SKM-1 (cell line): Measurements from ENCODE around the gene ZBTB25.
A peak's percentile ranks its signal among the peaks of the same experiment; 100 is the strongest.

Source experiments
- DNase-seq: peaks from one replicate; lab custom pipeline; 2025; ENCODE audit not compliant: unreplicated experiment; lab: John Stamatoyannopoulos, UW

ZBTB25 gene, protein sequence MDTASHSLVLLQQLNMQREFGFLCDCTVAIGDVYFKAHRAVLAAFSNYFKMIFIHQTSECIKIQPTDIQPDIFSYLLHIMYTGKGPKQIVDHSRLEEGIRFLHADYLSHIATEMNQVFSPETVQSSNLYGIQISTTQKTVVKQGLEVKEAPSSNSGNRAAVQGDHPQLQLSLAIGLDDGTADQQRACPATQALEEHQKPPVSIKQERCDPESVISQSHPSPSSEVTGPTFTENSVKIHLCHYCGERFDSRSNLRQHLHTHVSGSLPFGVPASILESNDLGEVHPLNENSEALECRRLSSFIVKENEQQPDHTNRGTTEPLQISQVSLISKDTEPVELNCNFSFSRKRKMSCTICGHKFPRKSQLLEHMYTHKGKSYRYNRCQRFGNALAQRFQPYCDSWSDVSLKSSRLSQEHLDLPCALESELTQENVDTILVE

GRCh38 chr14:64503434-64504309 is at the start of gene ZBTB25:
TSS of gene ZBTB25 (minus strand) at chr14:64503838. CDS start at chr14:64490533, 13,305 bp downstream.
- DNase-seq: peak; percentile 6

DNA sequence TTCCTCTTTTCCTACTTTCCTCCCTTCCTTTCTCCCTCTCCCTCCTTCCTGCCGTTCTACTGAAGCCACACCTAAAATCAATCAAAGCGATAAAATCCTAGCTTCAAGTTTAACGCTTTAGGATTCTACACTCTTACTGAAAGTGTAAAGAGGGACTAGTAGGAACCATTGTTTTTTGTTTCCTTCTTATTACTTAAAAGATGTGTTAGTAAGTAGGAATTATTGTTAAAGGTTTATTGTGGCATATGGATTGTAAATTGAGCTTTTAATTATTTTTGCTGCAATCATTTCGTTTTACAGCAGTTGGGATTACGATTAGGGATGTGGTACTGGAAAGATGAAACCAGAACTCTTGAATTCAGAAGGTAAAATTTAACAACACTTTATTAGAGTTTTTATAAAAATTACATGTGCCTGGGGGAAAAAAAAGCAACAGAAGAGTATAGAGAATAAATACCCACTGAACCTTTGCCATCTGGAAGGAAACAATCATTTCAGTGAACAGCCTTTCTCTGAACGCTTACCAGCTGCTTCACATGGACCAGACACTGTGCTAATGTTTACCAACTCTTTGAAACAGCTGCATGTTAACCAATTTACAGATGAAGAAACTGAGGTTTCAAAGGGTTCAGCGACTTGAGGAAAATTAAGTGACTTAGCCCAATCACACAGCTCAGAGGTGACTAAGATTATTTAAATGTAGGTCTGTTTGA is 47.1 kb upstream of the ZBTB25 start:
- DNase-seq: no peak

DNA sequence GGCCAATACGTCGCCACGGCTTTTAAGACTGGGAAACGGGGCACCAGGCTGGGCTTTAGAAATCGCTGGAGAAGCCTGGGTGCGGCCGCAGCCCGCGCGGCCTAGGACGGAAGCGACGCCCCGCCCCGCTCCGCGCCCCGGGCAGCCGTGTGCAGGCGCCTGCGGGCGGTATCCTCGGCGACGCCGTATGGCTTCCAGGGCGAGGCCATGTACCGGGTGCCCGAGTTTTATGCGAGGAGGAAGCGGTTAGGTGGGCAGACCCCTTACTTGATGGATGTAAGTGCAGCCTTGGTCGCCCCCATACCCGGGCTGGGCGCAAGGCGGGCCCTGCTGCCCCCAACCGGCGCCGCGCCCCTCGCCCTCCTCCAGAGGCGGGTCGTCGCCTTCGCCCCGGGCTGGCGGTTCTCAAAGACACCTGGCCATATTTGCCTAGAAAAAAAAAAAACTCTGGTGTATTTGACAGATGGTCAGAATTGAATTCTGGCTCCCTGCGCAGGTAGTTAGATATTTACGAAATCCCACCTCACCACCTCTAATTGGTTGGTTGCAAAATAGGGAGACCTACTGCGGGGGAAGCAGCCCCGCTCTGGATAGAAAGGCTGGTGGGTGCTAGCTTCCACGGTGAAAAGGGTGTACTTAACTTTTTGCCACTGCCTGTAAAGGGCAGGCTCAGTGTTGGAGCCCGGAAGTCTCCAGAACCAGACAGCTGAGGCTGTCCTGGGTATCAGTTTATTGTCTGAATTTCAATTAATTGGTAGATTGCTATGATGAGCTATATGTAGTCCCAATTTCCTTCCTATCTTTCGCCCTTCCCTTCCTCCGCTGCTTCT is 46.4 kb upstream of the ZBTB25 start, which contains the start of gene PPP1R36:
PPP1R36 (plus strand) TSS at position 171 of the 830 bp plus-strand sequence; CDS start at position 208, 37 bp downstream.
- DNase-seq: no peak

DNA sequence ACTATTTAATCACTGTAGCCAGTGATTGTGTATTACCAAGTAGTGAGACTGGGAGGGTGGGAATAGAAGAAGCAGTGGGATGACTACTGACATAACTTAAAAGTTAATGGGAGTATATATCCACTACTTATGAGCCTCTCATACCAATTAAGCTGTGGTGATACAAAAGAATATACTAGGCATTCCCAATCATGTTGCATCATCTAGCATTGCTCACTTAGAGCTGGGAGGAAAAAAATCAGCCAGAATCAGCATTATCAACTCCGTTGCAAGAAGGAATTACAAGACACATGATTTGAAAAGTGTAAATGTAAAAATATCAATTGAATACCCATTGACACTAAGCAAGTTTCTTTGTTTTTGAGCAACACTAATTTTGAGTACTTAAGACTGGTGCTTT is 45.4 kb upstream of the ZBTB25 start:
- no peak for DNase-seq

DNA sequence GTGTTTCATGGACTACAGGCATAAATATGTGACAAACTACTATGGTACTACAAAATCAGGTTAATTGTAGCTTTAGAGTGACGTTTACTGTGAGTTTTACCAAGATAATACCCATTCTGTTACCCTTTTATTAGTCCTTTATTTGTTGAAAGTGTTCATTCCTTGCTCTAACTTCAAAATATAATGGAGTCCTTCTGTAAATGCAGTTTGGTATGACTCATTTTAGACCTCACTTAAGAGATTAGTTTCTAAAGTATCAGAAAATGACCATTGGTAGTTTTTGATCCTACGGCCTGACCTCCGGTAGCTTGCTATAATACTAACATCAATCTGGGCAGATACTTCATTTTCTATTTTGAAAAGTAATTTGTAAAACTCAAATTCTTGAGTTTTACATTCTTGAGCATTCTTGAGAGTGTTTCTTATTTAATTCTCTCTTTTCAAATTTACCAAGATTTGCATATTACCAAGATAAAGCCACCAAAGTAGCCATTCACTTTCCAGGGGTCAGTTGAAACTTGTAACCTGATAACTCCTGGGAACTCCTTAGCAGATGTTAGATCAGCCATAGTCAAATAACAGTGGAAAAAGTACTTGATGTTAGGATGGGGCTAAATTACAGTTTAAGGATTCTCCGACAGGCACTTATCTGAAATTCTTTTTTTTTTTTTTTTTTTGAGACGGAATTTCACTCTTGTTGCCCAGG is 41.1 kb upstream of the ZBTB25 start:
- no peak for DNase-seq

GRCh38 chr14:64542836-64543201 is 39.2 kb upstream of the ZBTB25 start:
- DNase-seq: no peak

GRCh38 chr14:64541972-64542835 is 38.6 kb upstream of the ZBTB25 start:
- DNase-seq: no peak

DNA sequence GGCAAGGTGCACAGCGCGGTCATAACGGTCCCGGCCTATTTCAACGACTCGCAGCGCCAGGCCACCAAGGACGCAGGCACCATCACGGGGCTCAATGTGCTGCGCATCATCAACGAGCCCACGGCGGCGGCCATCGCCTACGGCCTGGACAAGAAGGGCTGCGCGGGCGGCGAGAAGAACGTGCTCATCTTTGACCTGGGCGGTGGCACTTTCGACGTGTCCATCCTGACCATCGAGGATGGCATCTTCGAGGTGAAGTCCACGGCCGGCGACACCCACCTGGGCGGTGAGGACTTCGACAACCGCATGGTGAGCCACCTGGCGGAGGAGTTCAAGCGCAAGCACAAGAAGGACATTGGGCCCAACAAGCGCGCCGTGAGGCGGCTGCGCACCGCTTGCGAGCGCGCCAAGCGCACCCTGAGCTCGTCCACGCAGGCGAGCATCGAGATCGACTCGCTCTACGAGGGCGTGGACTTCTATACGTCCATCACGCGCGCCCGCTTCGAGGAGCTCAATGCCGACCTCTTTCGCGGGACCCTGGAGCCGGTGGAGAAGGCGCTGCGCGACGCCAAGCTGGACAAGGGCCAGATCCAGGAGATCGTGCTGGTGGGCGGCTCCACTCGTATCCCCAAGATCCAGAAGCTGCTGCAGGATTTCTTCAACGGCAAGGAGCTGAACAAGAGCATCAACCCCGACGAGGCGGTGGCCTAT is 37.8 kb upstream of the ZBTB25 start:
- no peak for DNase-seq

GRCh38 chr14:64540208-64541202 is 36.9 kb upstream of the ZBTB25 start, which contains the start of gene HSPA2:
TSS of gene HSPA2 (plus strand) at chr14:64540741. CDS start at chr14:64540850, 109 bp downstream.
- peak; percentile 46 for DNase-seq

DNA sequence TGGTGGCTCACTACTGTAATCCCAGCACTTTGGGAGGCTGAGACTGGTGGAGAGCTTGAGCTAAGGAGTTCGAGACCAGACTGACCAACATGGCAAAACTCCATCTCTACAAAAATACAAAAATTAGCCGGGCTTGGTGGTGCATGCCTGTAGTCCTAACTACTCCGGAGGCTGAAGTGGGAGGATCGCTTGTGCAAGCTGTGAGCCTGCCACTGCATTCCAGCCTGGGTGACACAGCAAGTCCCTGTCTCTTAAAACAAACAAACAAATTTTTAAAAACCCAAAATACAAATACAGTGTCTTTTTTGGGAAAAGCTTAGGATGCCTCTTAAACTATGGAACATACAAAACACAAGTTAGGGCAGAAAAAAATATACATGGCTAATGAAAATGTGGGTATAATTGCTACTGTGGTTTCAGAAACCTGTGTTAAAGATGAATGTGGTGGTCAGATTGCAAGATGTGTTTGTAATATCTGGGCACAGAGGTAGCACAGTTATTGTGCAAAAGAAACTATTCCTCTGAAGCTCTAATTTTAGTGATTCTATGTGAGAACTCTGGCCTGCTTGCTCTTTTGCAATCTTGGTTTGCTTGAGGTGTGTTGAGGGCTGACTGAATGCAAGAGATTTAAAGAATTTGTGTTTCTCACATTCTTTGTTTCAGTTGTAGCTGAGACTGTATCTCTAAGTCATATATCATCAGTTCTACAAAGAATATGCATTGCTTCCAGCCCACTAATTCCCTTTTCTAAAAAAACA is 33.0 kb upstream of the ZBTB25 start:
- no peak for DNase-seq

DNA sequence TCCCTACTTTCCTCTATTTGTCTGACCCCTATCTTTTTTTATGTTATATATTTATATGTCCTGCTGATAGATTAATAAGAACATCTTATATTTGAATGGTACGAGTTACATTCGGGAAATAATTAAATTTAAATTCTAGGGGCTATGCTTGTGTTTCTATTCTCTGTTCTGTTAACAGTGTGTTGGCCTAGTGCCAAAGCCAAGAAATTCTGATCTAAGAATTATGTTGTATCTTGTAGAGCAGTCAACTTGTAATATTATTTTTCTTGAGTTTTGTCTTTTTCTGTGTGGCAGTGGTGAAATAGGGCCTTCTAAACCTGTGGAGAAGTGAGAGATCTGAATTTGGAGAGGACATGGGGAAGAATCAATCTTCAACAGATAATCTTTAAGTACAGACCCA is 27.9 kb upstream of the ZBTB25 start:
- DNase-seq: no peak

DNA sequence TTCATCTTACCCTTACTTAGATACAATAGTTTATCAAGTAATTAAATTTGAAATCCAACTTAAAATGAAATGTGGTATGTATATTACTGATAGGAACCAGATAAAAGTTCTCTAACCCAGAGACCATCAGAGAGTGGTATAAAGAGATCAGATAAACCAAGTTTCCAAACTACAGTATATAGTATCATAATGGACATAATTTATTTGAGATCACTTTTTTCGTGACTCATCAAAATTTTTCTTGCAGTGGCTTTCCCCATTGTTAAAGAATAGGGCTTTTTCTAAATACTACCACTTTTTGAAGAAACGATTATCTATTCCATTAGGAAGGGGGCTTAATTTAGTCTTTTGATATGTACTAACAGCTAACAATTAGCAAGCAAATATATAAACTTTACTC is 21.7 kb upstream of the ZBTB25 start:
- DNase-seq: no peak

DNA sequence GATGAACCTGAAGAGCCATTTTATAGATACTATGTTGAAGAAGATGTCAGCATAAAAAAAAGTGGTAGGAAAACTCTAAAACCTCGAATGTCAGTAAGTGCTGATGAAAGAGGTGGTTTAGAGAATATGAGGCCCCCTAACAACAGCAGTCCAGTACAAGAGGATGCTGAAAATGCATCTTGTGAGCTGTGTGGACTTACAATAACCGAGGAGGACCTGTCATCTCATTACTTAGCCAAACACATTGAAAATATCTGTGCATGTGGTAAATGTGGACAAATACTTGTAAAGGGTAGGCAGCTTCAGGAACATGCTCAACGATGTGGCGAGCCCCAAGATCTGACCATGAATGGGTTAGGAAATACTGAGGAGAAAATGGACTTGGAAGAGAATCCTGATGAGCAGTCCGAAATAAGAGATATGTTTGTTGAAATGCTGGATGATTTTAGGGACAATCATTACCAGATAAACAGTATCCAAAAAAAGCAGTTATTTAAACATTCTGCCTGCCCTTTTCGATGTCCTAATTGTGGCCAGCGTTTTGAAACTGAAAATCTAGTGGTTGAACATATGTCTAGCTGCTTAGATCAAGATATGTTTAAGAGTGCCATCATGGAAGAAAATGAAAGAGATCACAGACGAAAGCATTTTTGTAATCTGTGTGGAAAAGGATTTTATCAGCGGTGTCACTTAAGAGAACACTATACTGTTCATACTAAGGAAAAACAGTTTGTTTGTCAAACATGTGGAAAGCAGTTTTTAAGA is 19.1 kb upstream of the ZBTB25 start:
- no peak for DNase-seq

DNA sequence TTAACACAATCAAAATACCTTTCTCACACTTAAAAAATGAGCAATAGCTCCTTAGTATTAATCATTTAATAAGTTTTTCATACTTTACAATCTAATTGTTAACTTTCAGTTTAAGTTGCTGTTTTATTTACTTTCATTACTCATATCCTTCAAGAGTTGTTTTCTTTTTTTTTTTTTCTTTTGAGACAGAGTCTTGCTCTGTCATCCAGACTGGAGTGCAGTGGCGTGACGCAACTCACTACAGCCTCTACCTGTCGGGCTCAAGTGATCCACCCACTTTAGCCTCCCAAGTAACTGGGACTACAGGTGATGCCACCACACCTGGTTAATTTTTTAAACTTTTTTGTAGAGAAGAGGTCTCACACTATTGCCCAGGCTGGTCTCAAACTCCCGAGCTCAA is 17.1 kb upstream of the ZBTB25 start:
- no peak for DNase-seq

GRCh38 chr14:64518229-64518628 is 14.6 kb upstream of the ZBTB25 start:
- no peak for DNase-seq
